NCI-H1092 treated with DMSO at 0.1 percent for 48 hours (cell line): ENCODE measurements around the gene ZMYM3.

ENCODE experiments used
- DNase-seq: peaks from one replicate; lab custom pipeline; 2025; lab: John Stamatoyannopoulos, UW

Gene ZMYM3

DNA sequence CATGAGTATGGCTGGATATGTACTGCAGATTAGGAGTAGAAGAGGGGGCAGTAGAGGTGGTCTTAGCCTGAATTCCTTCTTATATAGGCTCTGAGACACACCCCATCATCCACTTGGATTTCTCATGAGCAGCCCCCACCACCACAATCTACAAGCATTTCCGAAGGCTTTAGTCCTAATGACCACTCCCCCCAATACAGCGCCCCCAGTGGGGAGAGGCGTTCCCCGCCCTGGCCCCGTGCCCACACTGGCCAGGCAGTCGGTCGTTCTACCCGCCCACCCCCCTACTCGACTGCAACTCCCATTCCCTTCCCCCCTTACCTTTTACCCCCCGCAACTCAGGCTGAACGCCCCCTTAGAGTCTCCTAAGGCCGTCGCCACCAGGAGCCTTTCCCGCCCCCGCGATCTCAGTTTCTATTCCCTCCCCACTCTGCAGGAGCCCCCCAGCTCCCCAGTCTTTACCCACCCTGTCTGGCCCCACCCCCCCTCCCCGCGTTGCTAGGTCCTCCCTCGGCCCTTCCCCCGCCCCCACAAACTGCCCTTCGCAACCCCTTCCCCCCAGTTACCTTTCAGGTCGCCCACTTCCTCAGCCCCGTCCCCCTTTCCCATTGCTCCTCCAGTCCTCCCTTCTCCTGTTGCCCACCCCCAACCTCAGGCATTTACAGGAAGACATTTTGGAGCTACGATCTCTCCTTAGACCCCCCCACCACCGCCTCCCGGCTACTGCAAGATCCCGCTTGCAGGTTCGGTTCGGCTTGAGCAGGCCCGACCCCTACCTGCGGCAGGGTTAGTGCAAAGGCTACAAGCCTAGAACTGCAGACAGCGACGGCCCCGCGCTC is 468 bp downstream of the ZMYM3 start:
- DNase-seq, result peak; percentile 19

GRCh38 chrX:71252221-71252620 is 1.7 kb downstream of the ZMYM3 start:
- DNase-seq, result no peak

DNA sequence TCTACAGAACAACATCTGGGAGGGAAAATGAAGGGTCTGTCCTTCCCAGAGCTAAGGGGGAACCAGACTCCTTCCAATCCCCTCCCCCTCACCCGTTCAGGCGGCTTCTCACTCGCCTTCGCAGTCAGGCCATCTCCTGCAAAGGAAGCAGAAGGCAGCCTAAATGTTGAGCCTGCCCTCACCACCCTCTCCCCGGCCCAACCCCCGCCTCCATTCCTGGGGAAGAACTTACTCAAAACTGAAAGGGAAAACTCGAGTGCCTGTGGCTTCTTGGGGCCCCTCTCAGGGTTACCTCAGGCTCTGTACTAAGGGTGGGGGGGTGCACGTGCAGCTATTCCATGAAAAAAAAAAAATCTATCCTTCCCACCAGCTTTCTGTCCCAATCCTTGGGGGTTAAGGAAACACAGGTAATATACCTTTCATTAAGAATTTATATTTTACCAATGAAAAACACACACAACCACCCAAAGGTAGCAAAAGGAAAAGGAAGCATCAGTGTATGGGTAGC is 2.4 kb downstream of the ZMYM3 start:
- no peak for DNase-seq

DNA sequence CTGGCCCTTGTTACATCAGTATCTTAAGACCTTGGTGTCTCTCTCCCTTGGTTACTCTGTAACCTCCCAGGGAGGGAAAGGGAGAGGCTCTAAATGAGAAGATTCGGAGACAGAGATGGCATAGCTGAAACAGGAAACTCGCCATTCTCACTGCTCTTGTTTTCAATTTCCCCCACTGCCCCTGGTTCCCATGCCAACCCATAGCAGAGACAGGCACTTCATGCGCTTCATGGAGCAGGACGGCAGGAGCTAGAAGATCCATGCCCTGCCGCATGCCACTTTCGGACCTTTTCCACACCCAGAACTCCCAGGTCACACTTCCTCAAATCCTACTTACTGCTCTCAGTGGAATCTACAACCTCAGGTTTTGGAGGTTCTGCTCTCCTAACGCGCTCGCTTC is 3.1 kb downstream of the ZMYM3 start:
- no peak for DNase-seq

DNA sequence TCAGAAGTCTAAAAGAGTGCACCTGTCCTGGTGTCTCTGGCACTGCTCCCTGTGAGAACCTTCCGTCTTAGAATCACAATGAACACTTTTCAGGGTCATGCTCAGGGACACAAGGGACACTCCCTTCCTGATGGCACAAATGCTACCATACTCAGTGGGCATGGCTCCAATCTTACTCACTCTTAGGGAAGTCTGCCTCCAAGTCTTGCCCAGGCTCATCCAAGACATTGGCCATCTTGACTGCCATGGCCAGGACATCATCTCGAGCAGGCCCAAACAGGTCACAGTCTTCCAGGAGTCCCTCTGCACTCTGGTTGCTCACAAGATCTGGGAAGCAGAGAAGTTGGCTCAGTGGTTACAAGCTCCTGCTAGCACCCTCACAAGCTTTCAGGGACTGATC is 8.8 kb downstream of the ZMYM3 start:
- DNase-seq, result no peak

GRCh38 chrX:71244359-71245128 is 9.4 kb downstream of the ZMYM3 start:
- DNase-seq, result no peak

DNA sequence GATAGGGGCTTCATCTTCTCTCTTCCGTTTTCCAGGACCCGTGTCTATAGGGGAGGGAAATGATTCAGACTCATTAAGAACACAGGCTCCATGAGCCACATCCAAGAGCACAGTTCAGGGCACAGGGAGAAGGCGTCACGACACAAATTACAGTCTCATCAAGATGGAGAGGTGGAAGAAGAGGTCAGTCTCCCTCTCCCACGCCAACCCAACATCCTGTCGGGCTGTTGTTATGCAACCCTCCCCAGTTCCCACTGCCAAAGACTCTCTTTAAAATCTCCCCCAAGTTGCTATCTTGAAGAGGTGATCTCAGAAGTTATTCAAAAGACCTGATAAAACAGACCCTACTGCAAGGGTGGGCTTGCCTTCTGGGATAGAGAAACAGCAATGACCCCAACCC is 12.6 kb downstream of the ZMYM3 start:
- DNase-seq, result no peak

GRCh38 chrX:71239781-71240180 is 14.2 kb downstream of the ZMYM3 start:
- no peak for DNase-seq

DNA sequence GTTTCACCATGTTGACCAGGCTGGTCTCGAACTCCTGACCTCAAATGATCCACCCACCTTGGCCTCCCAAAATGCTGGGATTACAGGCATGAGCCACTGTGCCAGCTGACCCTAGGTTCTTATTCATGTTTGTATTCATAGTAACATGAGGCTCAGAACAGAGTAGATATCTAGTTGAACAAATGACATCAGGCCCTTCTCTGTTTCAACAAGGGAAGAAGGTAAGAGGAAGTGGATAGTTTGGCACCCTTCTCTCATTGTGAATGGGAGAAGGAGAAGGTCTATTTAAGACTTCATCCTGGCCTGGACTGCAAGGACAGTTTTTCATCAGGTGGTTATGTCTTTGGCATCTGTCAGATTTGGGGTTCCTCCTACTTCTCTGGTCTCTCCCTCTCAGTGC is 17.1 kb downstream of the ZMYM3 start:
- DNase-seq, result no peak

GRCh38 chrX:71235482-71235881 is 18.5 kb downstream of the ZMYM3 start:
- no peak for DNase-seq

GRCh38 chrX:71228063-71228642 is 25.8 kb downstream of the ZMYM3 start:
- DNase-seq, result no peak

GRCh38 chrX:71227370-71228062 is 26.4 kb downstream of the ZMYM3 start:
- DNase-seq, result no peak

GRCh38 chrX:71225676-71226075 is 28.3 kb downstream of the ZMYM3 start:
- DNase-seq, result no peak

GRCh38 chrX:71225009-71225408 is 28.9 kb downstream of the ZMYM3 start:
- DNase-seq, result no peak

DNA sequence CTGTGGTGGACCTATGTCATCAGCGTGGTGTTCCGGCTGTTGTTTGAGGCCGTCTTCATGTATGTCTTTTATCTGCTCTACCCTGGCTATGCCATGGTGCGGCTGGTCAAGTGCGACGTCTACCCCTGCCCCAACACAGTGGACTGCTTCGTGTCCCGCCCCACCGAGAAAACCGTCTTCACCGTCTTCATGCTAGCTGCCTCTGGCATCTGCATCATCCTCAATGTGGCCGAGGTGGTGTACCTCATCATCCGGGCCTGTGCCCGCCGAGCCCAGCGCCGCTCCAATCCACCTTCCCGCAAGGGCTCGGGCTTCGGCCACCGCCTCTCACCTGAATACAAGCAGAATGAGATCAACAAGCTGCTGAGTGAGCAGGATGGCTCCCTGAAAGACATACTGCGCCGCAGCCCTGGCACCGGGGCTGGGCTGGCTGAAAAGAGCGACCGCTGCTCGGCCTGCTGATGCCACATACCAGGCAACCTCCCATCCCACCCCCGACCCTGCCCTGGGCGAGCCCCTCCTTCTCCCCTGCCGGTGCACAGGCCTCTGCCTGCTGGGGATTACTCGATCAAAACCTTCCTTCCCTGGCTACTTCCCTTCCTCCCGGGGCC is 29.7 kb downstream of the ZMYM3 start:
- no peak for DNase-seq

- no peak for DNase-seq
These were observed 31.0 kb downstream of the ZMYM3 start, which contains the start of gene GJB1 for GRCh38 chrX:71222929-71223328. Gene GJB1 (plus strand): TSS chrX:71223224. CDS start chrX:71223708, 484 bp downstream.

- DNase-seq, result no peak
These were observed 32.8 kb downstream of the ZMYM3 start for GRCh38 chrX:71221145-71221544.

GRCh38 chrX:71217298-71217697 is 36.6 kb downstream of the ZMYM3 start:
- DNase-seq, result no peak

DNA sequence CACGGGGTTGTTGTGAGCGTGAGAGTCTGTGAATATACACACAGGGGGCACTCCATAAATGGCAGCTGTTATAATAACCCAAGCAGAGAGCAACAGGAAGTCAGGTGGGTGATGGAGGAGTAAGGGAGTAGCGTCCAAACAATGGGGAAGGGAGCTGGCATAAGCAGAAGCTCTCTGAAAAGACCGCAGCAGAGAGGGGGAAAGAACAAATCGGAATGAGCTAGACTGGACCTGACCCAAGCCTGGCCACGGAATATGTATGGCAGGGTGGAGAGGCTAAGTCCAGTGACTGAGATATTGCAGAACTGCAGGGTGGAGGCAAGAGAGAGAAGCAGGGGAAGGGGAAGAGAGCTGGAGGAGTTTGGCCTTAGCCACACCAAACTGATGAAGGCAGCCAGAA is 37.5 kb downstream of the ZMYM3 start:
- DNase-seq, result peak; percentile 84

GRCh38 chrX:71215338-71215912 is 38.5 kb downstream of the ZMYM3 start:
- DNase-seq, result no peak

DNA sequence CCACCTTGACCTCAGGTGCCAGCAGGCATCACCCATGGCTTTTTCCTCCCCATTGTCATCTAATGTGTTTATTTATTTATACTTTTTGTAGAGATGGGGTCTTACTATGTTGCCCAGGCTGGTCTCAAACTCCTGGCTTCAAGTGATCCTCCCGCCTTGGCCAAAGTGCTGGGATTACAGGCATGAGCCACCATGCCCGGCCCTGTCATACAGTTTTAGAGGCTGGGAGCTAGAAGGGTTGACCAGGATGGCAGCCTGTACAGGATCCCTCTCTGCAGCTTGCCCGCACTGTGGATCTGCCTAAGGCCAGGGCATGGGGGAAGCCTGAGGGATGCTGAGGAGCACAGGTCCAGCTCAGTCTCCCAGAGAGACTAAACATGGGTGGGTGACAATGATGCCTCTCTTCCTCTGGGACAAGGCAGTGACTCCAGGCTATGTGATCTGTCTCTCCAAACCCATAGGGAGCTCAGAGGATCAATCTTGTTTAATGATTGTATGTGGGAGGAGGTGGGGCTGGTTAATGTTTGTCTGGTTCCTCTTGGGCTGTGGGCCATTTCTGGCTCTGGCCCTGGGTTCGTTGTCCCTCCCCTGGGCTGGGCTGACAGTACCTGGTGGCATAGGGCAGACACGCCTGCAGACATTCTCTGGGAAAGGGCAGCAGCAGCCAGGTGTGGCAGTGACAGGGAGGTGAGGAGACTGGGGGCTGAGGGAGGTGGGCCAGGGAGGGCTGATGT is 39.2 kb downstream of the ZMYM3 start:
- DNase-seq, result no peak
